GM18511 (cell line): ENCODE data around the gene QKI.

Experiments
- ATAC-seq: cut with Tn5 transposase; IDR thresholded peaks from one replicate; pipeline ENCODE4 v1.9.1; 2021; ENCODE audit warnings: mild to moderate bottlenecking, moderate library complexity; ENCODE audit not compliant: unreplicated experiment

QKI gene

DNA sequence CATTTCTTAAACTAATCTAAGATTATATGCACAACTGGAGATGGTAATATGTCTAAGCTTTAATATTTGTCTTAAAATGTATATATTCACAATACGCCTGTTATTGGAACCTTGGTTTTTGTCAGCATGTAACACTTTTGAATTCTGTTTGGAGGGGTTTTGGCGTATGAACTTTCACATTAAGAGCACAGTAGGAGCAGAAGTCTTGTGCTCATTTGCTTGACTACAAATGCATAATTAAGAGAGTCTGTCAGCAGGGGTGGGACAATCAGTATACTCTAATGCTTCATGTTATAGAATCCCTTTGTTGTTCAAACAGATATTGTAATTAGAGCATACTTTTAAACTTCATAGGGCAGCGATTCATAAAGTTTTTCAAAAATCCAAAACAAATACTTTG is 112.8 kb downstream of the QKI start:
- no peak for ATAC-seq

GRCh38 chr6:163529605-163530004 is 115.1 kb downstream of the QKI start:
- ATAC-seq = no peak

DNA sequence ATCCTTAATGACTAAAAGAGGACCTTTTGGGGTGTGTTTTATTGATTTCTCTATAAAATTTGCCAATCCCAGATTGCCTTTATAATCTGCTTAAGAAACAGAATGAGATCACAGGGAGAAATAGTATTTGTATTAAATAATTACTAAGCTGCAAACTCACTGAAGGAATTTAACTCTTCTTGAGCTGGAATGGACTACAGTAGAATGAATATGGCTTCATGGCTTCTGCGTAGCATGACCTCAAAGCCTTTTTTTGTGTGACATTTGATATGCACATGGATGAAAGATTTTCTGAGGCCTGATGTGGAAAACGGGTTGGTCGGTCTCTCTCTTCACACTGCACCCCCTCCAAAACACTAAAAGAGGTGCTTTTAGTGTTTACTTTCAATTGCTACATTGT is 115.9 kb downstream of the QKI start:
- ATAC-seq = no peak

- no peak for ATAC-seq
Measured at GRCh38 chr6:163531122-163531521, 116.6 kb downstream of the QKI start.

DNA sequence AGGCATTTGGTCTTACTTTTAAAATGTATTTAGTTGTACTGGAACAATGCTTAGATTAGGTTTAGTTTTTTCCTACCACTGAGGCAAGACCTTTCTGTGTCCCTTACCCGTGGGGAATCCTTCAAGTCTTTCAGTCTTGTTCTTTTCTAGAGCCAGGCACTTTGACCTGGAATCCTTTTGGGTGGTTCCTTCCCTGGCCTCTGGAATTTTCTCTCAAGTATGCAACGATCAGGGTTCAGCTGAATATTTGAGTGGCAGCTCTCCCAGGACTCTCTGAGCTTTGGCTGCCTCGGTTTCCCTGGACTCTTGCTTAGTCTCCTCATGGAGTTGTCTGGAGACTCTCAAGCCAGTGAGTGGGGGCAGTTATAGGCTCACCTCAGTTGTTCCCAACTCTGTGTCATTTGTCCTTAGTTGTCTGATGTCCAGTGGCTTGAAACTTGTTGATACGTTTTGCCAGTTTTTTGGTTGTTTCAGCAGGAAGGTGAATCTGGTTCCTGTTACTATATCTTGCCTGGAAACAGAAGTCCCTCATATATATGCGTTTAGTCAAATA is 118.1 kb downstream of the QKI start:
- ATAC-seq = no peak

DNA sequence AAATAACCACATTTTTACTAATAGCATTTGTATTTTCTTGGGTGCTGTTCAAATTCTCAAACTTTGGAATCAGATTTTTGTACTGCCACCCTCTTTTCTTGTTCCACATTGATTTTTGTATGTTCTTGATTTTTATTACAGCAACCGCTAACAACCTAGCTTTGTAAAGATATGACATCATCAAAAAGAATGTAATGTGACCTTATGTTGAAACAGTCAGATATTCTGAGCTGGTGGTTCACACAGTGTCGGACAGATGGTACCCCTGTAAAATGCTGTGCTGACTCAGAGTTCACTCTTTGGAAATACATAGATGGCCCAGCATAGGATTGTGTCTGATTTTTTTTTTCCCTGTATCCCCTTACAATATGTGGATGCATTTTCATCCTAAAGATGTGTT is 118.9 kb downstream of the QKI start:
- no peak for ATAC-seq

- ATAC-seq = no peak
Measured at GRCh38 chr6:163536770-163537169, 122.3 kb downstream of the QKI start.

GRCh38 chr6:163538331-163538730 is 123.8 kb downstream of the QKI start:
- ATAC-seq = no peak

DNA sequence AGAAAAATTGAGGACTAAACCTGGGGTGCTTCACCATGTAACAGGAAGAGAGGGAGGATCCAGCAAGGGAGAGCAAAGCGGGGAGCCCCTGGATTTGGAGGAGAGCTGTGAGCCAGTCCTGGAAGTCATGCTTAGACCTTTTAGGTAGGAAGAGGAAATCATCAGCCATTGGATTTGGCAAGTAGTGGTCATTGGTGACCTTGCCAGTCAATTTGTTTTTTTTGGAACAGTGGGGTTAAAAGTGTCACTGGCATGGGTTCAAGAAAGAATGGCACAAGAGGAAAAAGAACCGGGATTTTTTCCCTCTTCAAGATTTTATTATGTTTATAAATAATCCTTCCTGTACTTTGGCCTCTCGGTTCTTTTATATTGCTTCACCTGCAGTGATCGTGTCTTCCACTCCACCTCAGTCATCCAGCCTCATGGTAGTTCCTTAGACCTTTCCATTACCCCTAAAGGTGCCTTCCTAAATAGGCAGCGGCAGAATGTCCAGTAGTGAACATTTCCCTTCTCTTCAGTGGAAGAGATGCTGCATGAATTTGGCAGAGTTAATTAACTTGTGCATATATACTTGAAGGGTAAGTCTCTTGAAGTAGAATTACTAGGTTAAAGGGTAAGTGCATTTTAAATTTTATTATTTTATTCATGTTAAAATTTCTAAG is 124.7 kb downstream of the QKI start:
- ATAC-seq = no peak

- no peak for ATAC-seq
Measured at GRCh38 chr6:163543321-163543720, 128.8 kb downstream of the QKI start.

- no peak for ATAC-seq
Measured at GRCh38 chr6:163545370-163545769, 130.9 kb downstream of the QKI start.

GRCh38 chr6:163547287-163547686 is 132.8 kb downstream of the QKI start:
- no peak for ATAC-seq

- no peak for ATAC-seq
Measured at GRCh38 chr6:163548624-163549023, 134.1 kb downstream of the QKI start.

- no peak for ATAC-seq
Measured at GRCh38 chr6:163554032-163554431, 139.5 kb downstream of the QKI start.

DNA sequence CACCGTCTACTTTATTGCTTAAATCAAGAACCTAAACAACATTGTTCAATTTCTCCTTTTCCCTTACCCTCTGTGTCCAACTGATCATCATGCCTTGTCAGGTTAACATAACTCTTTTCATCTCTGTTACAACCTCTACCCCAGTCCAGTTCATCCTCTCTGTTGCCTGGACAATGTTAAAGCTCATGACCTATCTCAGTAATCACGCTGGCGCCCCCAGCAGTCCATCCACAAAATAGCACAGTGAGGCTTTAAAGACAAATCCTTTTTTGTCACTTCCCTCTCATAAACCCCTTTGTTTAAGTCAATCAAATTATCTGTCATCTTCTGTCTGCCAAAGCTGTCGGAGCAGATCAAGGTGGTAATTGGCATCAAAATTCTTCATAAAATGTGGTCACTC is 140.1 kb downstream of the QKI start:
- peak; percentile 56 for ATAC-seq

DNA sequence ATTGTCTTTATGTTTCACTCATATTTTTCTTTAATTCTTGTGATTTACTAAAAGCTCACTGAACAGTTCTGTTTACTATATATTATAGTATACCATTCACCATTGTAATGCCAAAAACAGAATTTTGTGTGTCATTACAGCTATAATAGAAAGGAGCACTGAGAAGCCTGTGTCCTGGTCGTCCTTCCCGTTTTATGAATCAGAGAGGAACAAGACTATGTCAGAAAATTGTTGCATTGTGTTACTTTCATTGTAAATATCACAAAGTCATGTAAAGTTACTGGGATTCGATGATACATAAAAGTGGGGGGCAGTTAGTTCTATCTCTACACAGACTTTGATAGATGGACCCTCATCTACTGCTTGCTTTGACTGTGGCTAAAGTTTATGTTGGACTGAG is 145.1 kb downstream of the QKI start:
- ATAC-seq = no peak

DNA sequence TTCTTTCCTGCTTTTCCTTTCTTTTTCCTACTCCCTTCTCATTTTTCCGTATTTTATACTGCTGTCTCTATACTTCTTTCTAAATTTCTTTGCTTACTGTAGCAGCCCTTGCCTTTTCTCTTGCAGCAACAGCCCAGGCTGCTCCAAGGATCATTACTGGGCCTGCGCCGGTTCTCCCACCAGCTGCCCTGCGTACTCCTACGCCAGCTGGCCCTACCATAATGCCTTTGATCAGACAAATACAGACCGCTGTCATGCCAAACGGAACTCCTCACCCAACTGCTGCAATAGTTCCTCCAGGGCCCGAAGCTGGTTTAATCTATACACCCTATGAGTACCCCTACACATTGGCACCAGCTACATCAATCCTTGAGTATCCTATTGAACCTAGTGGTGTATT is 148.8 kb downstream of the QKI start:
- no peak for ATAC-seq

DNA sequence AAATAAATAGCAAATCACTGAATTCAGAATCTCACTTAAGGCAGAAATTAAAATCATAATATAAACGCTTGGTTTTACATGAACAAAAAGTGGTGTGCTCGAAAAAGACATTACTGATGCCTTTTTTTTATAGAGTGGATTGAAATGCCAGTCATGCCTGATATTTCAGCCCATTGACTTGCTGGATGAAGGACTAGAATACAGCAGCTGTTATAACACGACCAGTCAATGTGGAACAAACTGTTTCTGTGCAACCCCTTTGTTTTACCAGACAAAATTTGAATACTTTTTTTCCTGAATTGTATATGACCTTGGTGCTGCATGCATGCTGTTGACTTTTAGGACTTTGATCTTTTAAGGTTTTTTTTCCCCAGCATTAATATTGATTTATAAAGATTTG is 150.0 kb downstream of the QKI start:
- no peak for ATAC-seq

DNA sequence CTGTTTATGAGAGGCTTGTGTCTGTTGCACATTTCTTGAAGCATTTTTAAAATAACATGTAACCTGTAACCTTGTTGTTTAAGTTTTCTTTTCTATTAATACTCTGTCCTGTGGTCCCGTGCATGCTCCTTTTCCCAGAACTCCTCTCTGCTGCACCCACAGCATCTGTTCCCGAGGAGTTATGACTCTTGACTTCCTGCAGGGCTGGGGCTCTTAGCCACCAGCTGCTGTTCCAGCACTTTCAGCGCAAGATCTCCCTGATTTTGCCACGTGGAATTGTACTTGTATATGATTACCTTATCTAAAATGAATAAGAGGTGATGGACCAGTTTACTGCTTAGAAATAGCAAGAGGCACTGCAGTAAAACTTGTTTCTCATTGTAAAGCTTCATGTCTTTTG is 150.6 kb downstream of the QKI start:
- ATAC-seq = no peak

- ATAC-seq = no peak
Measured at GRCh38 chr6:163566056-163566455, 151.5 kb downstream of the QKI start.

GRCh38 chr6:163568275-163568674 is 153.8 kb downstream of the QKI start:
- no peak for ATAC-seq

GRCh38 chr6:163570579-163571231 is 156.2 kb downstream of the QKI start:
- no peak for ATAC-seq

GRCh38 chr6:163571730-163572129 is 157.2 kb downstream of the QKI start:
- no peak for ATAC-seq
